DMS 273 treated with DMSO at 0.1 percent for 48 hours (cell line): Measurements from ENCODE around the gene ZMYM4.
A peak's percentile ranks its signal among the peaks of the same experiment; 100 is the strongest.
"Not testable (repeated sequence)": the region's sequence is repeated elsewhere in the genome, so short reads cannot be mapped to it uniquely, and the experiment has no call there.

ENCODE experiments used
- DNase-seq: peaks from one replicate; lab custom pipeline; 2025; lab: John Stamatoyannopoulos, UW

Gene ZMYM4

DNA sequence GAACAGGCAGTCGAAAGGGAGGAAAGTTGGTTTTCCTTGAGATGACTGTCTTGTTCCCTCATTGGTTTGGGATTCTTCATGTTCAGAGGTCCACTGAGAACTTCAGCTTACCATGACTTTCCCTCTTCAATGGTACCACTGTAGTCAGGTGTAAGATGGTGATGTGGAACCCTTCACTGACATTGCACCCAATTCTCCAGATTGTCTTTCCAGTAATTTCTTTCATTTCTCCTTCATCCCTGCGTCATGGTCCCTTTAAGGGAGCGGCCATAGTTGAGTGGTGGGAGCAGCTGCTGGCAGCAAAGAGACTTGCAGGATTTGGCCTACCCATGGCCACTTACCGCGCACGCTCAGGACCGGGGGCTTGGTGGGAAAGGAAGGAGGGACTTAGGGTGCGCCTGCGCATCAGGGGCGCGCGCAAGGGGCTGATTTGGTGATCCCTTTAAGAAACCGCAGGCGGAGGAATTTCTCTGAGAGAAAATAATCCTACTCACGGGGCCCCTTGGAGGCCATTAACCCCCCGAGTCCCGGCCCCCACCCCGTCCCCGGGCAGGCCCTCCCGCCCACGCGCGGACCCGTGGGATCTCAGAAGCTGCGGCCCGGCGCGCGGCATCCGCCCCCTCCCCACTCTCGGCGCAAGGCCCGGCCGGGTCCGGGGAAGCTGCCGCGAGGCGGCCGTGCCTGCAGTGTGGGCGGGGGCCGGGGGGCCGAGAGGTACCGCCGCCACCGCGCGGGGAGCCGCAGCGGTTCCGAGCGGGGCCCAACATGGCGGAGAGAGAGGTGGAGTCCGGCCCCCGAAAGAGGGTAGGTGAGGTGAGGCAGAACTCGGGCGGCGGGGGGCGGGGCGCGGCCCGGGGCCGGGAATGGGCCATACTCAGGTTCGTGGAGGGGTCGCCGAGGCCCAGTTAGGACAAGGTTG is at the start of gene ZMYM4:
ZMYM4 (plus strand) TSS at position 428 of the 919 bp plus-strand sequence; CDS start at position 766, 338 bp downstream.
- DNase-seq = peak; percentile 91

DNA sequence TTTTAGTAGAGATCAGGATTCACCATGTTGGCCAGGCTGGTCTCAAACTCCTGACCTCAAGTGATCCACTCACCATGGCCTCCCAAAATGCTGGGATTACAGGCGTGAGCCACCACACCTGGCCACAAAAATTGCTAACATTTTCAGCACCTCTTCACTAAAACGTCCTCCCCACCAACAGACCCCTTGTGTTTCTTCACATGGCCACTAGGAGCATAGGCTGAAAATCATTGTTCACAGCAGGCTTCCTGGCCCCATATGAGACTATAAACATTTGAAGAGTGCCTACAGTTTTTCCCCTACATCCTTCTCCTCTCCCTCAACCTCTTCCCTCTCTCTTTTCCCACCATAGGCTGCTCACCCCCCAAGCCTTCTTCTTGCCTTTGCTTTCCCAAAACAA is 47.5 kb upstream of the ZMYM4 start:
- DNase-seq = peak; percentile 2

DNA sequence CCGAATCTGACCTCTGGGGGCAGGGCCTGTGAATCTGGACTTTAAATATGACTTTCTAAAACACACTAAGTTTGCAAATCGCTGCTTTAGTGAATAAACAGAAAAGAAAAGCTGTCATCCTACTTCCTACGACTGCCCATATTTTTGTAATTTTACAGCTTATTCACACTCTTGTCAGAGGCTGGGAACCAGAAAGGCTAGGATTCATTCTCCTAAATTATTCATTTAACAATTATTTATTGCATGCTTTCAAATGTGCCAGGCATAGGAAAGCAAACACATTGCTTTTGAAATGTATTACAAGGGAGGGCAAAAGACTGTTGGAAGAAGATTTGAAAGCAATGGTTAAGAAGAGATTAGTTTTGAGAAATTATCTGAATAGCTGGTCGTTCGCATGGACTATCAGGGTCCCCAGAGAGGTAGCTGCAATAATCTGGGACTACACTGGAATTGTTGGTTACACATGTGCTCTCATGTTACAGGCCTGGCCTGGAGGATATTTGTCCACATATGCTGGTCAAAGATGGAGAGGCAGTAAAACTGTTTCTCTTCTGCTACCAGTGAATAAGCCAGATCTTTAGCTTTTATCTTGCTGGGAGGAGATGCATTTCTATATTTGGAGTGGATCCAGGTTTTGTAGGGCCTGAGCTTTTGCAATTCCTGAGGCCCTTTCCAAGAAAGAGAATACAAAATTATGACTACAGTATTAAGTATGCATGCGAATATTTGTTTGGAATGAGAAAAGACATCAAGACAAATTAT is 46.0 kb upstream of the ZMYM4 start:
- DNase-seq = no peak

DNA sequence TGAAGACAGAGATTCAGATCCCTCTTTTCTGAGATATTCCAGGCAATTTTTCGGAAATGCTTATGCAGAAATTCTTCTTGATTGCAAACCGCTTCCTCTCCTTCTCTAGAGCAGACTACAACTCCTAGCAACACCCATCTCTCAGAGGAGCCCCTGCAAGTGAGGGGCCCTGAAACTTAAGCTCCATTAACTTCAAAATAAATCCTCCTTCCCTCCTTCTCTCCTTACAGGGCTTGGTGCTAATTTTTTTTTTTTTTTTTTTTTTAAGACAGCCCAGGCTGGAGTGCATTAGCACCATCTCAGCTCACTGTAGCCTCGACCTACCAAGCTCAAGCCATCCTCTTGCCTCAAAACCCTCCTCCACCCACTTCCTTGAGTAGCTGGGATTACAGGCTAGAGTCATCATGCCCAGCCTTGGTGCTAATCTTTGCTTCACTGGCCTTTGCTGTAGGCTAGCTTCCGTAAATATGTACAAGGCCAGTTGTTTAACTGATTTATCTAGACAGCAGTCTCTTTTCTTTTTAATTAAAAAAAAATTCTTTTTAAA is 45.4 kb upstream of the ZMYM4 start:
- DNase-seq = no peak

DNA sequence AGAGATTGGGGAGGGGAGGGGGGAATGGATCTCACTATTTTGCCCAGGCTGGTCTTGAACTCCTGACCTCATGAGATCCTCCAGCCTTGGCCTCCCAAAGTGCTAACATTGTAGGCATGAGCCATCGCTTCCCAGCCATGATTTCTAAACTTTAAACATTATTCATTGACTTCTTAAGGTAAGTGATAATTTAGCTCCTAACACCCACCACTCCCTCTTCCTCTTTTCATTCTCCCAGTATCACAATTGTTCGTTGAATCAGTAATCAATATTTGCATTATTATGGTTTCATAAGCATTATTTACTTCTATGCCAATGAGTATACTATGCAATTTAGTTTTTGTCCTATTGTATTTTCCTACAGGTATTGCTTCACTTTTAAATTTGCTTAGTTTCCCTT is 42.0 kb upstream of the ZMYM4 start:
- DNase-seq = no peak

DNA sequence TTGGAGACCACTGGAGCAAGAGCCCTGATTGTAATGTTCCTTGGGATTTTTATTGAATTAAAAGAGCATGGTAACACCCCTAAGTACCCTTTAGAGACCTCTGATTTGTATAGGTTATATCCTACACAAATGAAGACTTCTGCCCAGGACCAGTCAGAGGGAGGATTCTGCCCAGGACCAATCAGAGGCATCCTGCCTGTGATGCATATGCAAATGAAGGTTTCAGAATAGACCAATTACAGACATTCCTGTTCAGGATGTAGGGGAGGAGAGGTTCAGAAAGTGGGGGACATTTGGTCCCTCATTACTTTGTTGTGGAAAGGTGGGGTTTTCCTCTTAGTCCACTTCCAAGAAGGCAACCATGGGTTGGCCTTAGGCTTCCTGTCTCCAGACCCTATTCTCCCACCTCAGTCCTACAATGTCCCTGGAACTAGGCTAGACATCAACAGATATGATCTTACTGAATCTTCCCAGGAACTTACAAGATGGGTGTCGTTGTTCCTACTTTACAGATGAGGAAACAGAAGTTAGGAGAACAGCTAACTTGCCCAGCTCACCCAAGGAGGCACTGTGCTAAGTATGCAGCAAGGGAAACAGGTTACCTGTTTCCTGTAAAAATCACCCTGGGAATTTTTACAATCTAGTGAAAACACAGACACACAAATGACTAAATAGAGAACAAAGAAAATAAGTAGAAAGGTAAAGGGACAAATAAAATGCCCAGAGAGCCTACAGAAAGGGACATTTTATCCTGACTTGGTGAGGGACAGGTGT is 38.7 kb upstream of the ZMYM4 start:
- no peak for DNase-seq

DNA sequence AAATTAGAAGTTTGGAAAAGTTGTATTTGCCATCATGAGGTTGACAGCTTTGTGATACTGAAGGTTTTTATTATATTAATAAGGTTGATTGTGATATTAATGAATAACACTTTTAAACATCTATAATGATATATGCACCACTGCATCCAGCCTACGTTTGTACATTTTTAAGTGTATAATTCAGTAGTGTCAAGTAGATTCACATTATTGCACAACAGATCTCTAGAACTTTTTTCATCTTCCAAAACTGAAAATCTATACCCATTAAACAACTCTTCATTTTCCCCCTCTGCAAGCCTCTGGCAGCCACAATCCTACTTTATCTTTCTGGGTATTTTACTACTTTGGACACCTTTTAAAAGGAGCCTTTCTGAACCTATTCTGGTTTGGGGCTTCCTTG is 37.2 kb upstream of the ZMYM4 start:
- no peak for DNase-seq

DNA sequence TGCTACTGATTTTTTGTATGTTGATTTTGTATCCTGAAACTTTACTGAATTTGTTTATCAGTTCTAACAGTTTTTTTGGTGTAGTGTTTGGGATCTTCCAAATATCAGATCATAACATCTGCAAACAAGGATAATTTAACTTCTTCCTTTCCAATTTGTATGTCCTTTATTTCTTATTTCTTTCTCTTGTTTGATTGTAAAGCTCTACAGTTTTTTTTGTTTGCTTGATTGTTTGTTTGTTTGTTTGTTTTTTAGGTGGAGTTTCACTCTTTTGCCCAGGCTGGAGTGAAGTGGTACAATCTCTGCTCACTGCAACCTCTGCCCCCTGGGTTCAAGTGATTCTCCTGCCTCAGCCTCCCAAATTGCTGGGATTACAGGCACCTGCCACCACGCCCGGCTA is 31.7 kb upstream of the ZMYM4 start:
- DNase-seq = not testable (repeated sequence)

DNA sequence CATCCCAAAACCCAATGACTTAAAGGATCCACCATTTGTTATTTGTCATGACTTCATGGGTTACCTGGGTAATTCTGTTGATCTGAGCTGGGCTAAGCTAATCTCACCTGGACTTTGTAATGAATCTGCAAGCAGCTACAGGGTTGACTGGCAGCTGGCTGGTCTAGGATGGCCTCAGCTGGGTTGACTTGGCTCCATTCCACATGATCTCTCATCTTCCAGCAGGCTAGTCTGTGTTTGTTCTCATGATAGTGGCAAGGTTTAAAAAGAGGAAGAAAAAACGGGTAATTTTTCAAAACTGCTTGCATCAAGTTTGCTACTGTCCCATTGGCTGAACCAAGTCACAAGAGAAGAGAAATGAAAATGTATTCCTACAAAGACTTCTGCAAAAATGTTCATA is 24.8 kb upstream of the ZMYM4 start:
- DNase-seq = peak; percentile 12

DNA sequence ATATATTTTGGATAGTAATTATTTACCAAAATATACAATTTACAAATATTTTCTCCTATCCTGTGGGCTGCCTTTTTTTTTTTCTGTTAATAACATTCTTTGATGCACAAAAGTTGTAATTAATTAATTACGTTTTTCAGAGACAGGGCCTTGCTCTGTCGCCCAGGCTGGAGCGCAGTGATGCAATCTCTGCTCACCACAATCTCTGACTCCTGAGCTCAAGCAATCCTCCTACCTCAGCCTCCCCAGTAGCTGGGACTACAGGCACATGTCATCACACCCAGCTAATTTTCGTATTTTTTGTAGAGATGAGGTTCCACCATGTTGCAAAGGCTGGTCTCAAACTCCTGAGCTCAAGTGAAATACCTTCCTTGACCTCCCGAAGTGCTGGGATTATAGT is 21.3 kb upstream of the ZMYM4 start:
- DNase-seq = no peak

DNA sequence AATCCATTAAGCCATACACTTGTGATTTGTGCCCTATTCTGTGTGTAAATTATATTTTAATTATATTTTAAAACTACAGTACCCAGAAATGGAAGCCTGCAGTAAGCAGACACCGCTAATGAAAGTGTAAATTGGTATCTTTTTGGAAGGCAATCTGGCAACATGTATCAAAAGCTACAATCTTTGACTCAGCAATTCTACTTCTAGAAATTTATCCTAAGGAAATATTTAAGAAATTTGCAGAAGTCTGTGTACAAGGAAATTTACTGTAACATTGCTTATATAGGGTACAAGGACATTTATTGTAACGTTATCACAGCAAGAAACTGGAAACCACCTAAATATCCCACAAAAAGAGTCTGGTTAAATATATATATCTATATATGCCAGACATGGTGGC is 14.6 kb upstream of the ZMYM4 start:
- no peak for DNase-seq

DNA sequence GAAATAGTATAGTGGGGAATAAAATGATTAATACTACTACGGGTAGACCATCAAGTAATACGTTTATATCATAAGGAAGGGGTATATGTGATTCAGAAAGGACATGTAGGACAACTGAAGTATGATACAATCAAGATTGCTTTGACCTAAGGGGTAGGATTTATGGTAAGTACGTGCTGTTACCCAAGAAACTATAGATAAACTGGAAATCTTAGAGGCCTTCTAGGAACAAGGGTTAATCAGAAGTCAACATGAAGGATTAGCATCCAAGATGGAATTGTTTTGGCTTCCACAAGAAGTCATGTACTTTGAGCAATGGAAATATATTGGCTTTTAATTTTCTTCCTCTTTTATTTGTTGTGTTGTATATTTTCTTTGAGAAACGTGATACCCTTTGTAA is 13.2 kb upstream of the ZMYM4 start:
- DNase-seq = no peak

DNA sequence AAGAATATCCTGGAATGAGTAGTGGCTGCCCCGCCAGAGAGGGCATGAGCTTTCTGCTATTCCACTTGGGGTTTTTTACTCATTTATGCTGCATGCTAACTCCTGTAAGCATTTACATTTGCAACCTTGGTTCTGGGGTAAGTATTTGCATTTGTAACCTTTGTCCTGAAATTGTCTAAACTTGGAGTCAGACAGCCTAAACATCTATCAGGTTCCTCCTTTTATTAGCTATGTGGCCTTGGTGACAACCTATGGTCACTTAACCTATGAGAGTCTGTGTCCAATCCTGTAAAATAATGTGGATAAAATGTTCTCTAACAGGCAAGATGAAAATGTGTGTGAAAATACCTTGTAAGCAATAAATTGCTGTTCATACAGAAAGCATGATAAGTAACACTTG is 8.9 kb upstream of the ZMYM4 start:
- no peak for DNase-seq

DNA sequence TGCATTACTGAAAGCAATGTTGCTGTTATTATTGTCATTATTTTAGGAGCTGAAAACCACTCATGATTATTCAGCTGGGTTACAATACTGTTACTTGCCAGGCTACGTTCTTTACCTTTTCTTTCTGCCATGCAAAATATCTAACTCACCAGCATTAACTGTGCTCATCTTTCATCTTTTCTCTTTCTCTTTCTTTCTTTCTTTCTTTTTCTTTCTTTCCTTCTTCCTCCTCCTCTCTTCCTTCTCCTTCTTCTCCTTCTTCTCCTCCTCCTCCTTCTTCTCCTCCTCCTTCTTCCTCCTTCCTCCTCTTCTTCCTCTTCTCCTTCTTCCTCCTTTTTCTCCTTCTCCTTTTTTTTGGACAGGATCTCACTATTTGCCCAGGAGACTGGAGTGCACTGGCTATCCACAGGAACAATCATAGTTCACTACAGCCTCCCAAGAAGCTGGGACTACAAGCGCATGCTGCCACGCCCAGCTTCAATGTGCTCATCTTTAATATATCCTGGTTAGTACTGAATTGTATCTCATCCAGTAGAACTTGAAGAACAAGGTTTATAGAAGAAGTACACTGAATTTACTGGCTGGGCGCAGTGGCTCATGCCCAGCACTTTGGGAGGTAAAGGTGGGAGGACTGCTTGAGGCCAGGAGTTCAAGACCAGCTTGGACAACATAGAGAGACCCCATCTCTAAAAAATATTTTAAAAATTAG is 6.9 kb upstream of the ZMYM4 start:
- no peak for DNase-seq

DNA sequence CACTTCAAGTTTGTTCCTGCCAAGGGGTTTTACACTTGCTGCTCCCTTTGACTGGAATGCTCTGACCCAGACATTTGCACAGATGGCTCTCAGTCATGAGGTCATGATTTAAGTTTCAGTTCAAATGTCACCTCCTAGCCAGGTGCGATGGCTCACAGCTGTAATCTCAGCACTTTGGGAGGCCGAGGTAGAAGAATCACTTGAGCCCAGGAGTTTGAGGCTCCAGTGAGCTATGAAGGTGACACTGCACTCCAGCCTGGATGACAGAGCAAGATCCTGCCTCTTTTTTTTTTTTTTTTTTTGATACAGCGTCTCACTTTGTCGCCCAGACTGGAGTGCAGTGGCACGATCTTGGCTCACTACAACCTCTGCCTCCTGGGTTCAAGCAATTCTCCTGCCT is 4.5 kb upstream of the ZMYM4 start:
- DNase-seq = no peak

DNA sequence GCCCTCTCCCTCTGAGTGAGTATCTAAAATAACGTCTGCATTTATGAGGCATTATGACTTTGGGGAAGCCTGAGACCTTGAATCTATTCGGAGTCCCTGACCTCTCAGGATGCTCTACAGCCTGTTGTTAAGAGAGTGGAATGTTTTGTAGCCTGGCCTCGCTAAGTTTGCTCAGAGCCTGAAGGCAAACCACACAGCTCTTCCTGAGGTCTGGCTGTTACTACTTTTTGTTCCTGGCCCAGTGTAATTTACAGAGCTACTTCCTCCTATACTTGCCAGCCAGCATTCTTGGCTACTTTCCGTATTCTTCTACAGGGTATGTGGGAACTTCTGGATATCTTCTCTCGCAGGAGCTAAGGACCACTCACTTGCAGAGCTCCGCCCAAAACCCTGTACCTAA is 3.6 kb upstream of the ZMYM4 start:
- no peak for DNase-seq

DNA sequence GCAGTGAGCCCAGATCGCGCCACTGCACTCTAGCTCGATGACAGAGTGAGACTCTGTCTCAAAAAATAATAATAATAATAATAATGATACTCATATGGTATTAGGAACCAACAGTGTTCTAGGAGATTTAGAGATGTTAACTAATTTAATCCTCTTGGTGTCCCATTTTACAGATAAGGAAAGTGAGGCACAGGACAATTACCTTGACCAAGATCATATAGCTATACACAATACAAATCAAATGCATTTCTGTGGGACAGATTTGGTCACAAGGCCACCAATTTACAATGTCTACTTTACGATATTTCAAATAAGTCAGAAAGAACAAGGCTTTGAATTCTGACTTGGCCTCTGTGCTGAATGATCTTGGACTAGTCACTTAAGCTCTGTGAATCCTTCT is 2.2 kb upstream of the ZMYM4 start:
- DNase-seq = no peak

DNA sequence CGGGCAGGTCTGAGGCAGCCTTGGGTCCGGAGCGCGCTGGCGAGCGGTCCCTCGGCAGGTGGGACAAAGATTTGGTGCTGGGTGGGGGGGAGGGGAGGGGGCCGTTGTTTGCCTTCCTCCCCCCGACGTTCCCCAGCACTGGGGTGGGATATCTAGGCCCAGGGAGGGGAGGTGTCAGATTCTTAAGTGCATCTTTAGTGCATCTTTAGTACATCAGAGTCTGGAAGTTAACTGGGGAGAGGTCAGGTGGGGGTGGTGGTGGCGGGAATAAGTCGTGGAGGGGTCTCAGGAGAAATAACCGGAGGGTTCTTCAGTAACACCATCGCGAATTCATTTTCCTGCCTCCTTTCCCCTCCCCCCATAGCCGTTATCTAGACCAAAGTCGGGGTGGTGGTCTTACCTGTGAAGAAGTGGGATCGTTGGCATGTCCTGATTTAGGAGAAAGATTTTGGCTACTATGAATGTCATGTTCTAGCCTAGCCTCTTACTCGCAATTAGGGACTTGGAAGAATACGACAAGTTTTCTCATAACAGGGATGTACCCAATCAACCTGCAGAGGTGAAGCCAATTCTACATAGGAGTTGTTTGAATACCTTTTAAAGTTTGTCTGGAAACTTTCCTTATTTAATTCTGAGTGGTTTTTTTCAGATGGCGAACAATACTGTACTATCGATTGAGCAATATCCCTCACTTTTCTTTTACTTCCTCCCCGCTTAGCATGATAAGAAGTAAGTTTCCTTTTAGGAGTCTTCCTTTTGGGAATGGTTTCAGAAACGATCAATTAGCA is 886 bp downstream of the ZMYM4 start:
- no peak for DNase-seq

DNA sequence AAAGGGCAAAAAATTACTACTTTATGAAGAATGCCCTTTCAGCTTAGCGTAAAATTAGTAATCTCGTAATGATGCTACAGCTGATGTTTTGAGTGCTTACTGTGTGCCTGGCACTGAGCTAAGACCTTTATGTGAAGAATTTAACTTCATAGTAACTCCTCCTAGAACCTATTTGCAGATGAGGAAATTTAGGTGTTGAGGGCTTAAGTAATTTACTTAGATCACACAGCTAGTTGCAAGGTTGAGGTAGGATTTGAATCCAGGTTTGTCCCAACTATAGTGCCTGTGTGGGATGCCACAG is 1.4 kb downstream of the ZMYM4 start:
- DNase-seq = no peak

DNA sequence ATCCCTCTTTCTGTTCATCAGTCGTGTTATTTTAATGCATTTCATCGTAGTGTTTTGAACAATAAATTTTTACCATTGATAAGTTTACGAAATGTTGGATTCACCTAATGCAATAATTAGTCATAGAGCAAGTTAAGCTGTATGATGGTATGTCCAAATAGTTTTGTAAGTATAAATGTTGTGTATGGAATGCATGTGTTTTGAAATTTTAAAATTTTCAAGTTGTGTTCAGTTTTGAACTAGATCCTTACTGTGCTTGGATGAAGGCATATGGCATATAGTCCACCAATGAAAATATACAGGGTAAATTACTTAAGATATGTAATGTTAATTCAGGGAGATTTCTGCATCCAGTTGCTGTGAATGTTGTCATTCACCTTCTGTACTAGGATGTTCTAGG is 2.3 kb downstream of the ZMYM4 start:
- DNase-seq = no peak

DNA sequence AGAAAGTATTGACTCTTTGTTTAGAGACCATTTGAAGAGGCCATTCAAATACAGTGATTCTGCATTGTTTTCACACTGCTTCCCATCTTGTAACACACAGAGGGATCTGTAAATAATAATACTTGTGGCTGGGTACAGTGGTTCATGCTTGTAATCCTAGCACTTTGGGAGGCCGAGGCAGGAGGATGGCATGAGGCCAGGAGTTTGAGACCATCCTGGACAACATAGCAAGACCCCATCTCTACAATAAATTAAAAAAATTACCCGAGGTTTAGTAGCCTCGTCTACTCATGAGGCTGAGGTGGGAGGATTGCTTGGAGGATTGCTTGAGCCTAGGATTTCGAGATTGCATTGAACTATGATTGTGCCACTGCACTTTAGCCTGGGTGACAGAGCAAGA is 5.7 kb downstream of the ZMYM4 start:
- DNase-seq = no peak
